WTC11 (cell line): Measurements from ENCODE around the gene RBCK1. TPM values are rescaled to one million over a fixed set of nuclear protein-coding genes. Genes with fewer than 3 reads are reported as not detected.

ENCODE experiments used
- ATF1 ChIP-seq: sonication (generic); formaldehyde crosslinking; IDR thresholded peaks from 2 replicates; pipeline ENCODE4 v1.8.1; 2023; ENCODE audit warnings: mild to moderate bottlenecking, moderate library complexity, missing genetic modification reagents
- ATF6 ChIP-seq: sonication (generic); formaldehyde crosslinking; IDR thresholded peaks from 2 replicates; pipeline ENCODE4 v1.8.1; 2023; ENCODE audit warnings: mild to moderate bottlenecking, missing genetic modification reagents
- CBFB ChIP-seq: sonication (generic); formaldehyde crosslinking; IDR thresholded peaks from 2 replicates; pipeline ENCODE4 v1.8.1; 2022; ENCODE audit warnings: mild to moderate bottlenecking, low read depth, missing genetic modification reagents
- ELF4 ChIP-seq: sonication (generic); formaldehyde crosslinking; IDR thresholded peaks from 2 replicates; pipeline ENCODE4 v1.8.1; 2022; ENCODE audit warnings: low read depth, mild to moderate bottlenecking, moderate library complexity, missing genetic modification reagents
- EMX1 ChIP-seq: fragments of 250-450 bp; sonication (Bioruptor Pico); IDR thresholded peaks from 2 replicates; pipeline ENCODE4 v1.8.0; 2021; ENCODE audit warnings: mild to moderate bottlenecking
- FOXJ3 ChIP-seq: sonication (generic); formaldehyde crosslinking; IDR thresholded peaks from 2 replicates; pipeline ENCODE4 v1.9.0; 2021; ENCODE audit warnings: missing genetic modification reagents, mild to moderate bottlenecking, borderline replicate concordance
- FOXK1 ChIP-seq: sonication (generic); formaldehyde crosslinking; IDR thresholded peaks from 2 replicates; pipeline ENCODE4 v1.8.0; 2022; ENCODE audit warnings: mild to moderate bottlenecking, moderate library complexity, missing genetic modification reagents
- GABPB1 ChIP-seq: sonication (generic); formaldehyde crosslinking; IDR thresholded peaks from 2 replicates; pipeline ENCODE4 v1.8.1; 2023; ENCODE audit warnings: mild to moderate bottlenecking, missing genetic modification reagents
- IRF1 ChIP-seq: sonication (generic); formaldehyde crosslinking; IDR thresholded peaks from 2 replicates; pipeline ENCODE4 v1.8.0; 2023; ENCODE audit warnings: missing genetic modification reagents
- KAT7 ChIP-seq: sonication (generic); formaldehyde crosslinking; IDR thresholded peaks from 2 replicates; pipeline ENCODE4 v1.8.1; 2023; ENCODE audit warnings: missing genetic modification reagents, mild to moderate bottlenecking, borderline replicate concordance
- MAX ChIP-seq: sonication (generic); formaldehyde crosslinking; IDR thresholded peaks from 2 replicates; pipeline ENCODE4 v1.8.0; 2022; ENCODE audit warnings: mild to moderate bottlenecking, missing genetic modification reagents
- MXD4 ChIP-seq: fragments of 250-450 bp; sonication (Bioruptor Pico); IDR thresholded peaks from 2 replicates; pipeline ENCODE4 v1.8.0; 2021; ENCODE audit warnings: mild to moderate bottlenecking, moderate library complexity, borderline replicate concordance
- MYBL2 ChIP-seq: sonication (generic); formaldehyde crosslinking; IDR thresholded peaks from 2 replicates; pipeline ENCODE4 v1.8.1; 2023; ENCODE audit warnings: mild to moderate bottlenecking, moderate library complexity, missing genetic modification reagents
- NFYB ChIP-seq: sonication (generic); formaldehyde crosslinking; conservative IDR thresholded peaks from 2 replicates; pipeline ENCODE4 v1.8.0; 2022; ENCODE audit warnings: low read depth, missing genetic modification reagents
- NR1H2 ChIP-seq: sonication (generic); formaldehyde crosslinking; IDR thresholded peaks from 2 replicates; pipeline ENCODE4 v1.9.0; 2021; ENCODE audit warnings: mild to moderate bottlenecking, moderate library complexity, missing genetic modification reagents
- SMAD4 ChIP-seq: sonication (generic); formaldehyde crosslinking; IDR thresholded peaks from 2 replicates; pipeline ENCODE4 v1.8.0; 2022; ENCODE audit warnings: mild to moderate bottlenecking, missing genetic modification reagents
- STAT6 ChIP-seq: sonication (generic); formaldehyde crosslinking; conservative IDR thresholded peaks from 2 replicates; pipeline ENCODE4 v1.8.1; 2023; ENCODE audit warnings: mild to moderate bottlenecking, low read depth, missing genetic modification reagents, moderate library complexity
- TCF7 ChIP-seq: sonication (generic); formaldehyde crosslinking; IDR thresholded peaks from 2 replicates; pipeline ENCODE4 v1.8.0; 2022; ENCODE audit warnings: mild to moderate bottlenecking, low read depth, missing genetic modification reagents, moderate library complexity
- TEAD1 ChIP-seq: sonication (generic); formaldehyde crosslinking; IDR thresholded peaks from 2 replicates; pipeline ENCODE4 v1.8.0; 2022; ENCODE audit warnings: mild to moderate bottlenecking, missing genetic modification reagents
- TEAD4 ChIP-seq: sonication (generic); formaldehyde crosslinking; IDR thresholded peaks from 2 replicates; pipeline ENCODE4 v1.8.0; 2022; ENCODE audit warnings: mild to moderate bottlenecking, missing genetic modification reagents
- ZNF121 ChIP-seq: sonication (generic); formaldehyde crosslinking; IDR thresholded peaks from 2 replicates; pipeline ENCODE4 v1.8.0; 2023; ENCODE audit warnings: missing genetic modification reagents
- ZNF138 ChIP-seq: sonication (generic); formaldehyde crosslinking; conservative IDR thresholded peaks from 2 replicates; pipeline ENCODE4 v1.8.1; 2022; ENCODE audit warnings: mild to moderate bottlenecking, moderate library complexity, missing genetic modification reagents
- ZNF396 ChIP-seq: fragments of 250-450 bp; sonication (Bioruptor Pico); IDR thresholded peaks from 2 replicates; pipeline ENCODE4 v1.8.0; 2021; ENCODE audit warnings: mild to moderate bottlenecking, moderate library complexity, borderline replicate concordance
- total RNA-seq: library from RNA; stranded (reverse); gene quantifications from 3 replicates; pipeline ENCODE4 v1.2.3, GENCODE V29; 2021
- TF ChIP-seq, protein P1 (sequence below): sonication (generic); formaldehyde crosslinking; IDR thresholded peaks from 2 replicates; pipeline ENCODE4 v1.8.1; 2022; ENCODE audit warnings: low read depth, missing genetic modification reagents, borderline replicate concordance
- TF ChIP-seq, protein P2 (sequence below): sonication (generic); formaldehyde crosslinking; IDR thresholded peaks from 2 replicates; pipeline ENCODE4 v1.8.0; 2022; ENCODE audit warnings: mild to moderate bottlenecking, missing genetic modification reagents
- TF ChIP-seq, protein P3 (sequence below): sonication (generic); formaldehyde crosslinking; IDR thresholded peaks from 2 replicates; pipeline ENCODE4 v1.8.1; 2022; ENCODE audit warnings: mild to moderate bottlenecking, moderate library complexity, missing genetic modification reagents
- TF ChIP-seq, protein P4 (sequence below): sonication (generic); formaldehyde crosslinking; IDR thresholded peaks from 2 replicates; pipeline ENCODE4 v1.8.1; 2023; ENCODE audit warnings: mild to moderate bottlenecking, missing genetic modification reagents
- TF ChIP-seq, protein P5 (sequence below): sonication (generic); formaldehyde crosslinking; IDR thresholded peaks from 2 replicates; pipeline ENCODE4 v1.8.1; 2023; ENCODE audit warnings: mild to moderate bottlenecking, missing genetic modification reagents, moderate library complexity

Gene RBCK1
- total RNA-seq, 1 experiment from 2014 or later, result 75.2 TPM

- TF ChIP-seq, protein P1, sequence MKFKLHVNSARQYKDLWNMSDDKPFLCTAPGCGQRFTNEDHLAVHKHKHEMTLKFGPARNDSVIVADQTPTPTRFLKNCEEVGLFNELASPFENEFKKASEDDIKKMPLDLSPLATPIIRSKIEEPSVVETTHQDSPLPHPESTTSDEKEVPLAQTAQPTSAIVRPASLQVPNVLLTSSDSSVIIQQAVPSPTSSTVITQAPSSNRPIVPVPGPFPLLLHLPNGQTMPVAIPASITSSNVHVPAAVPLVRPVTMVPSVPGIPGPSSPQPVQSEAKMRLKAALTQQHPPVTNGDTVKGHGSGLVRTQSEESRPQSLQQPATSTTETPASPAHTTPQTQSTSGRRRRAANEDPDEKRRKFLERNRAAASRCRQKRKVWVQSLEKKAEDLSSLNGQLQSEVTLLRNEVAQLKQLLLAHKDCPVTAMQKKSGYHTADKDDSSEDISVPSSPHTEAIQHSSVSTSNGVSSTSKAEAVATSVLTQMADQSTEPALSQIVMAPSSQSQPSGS (CRISPR knock-in tag), result no peak
- TF ChIP-seq ATF6 (CRISPR knock-in tag) (no peak), NFYB (CRISPR knock-in tag) (no peak), SMAD4 (no peak), MXD4 (no peak), NR1H2 (CRISPR knock-in tag) (no peak), STAT6 (CRISPR knock-in tag) (no peak), ELF4 (CRISPR knock-in tag) (no peak), IRF1 (CRISPR knock-in tag) (no peak), CBFB (CRISPR knock-in tag) (no peak), ATF1 (no peak), TCF7 (CRISPR knock-in tag) (no peak), TEAD4 (CRISPR knock-in tag) (no peak), KAT7 (CRISPR knock-in tag) (0 out of 2 replicates have a peak, but pooled peaks have one; percentile 9), MAX (no peak), GABPB1 (CRISPR knock-in tag) (peak; percentile 87), TEAD1 (CRISPR knock-in tag) (no peak), ZNF396 (no peak), FOXK1 (CRISPR knock-in tag) (peak; percentile 54; the same call in 1 of the 2 replicates), ZNF138 (CRISPR knock-in tag) (no peak), ZNF121 (CRISPR knock-in tag) (peak; percentile 42), EMX1 (no peak), FOXJ3 (no peak), MYBL2 (CRISPR knock-in tag) (no peak)
- TF ChIP-seq, protein P2, sequence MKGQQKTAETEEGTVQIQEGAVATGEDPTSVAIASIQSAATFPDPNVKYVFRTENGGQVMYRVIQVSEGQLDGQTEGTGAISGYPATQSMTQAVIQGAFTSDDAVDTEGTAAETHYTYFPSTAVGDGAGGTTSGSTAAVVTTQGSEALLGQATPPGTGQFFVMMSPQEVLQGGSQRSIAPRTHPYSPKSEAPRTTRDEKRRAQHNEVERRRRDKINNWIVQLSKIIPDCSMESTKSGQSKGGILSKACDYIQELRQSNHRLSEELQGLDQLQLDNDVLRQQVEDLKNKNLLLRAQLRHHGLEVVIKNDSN (CRISPR knock-in tag), result 0 out of 2 replicates have a peak, but pooled peaks have one; percentile 34
- TF ChIP-seq, protein P3, sequence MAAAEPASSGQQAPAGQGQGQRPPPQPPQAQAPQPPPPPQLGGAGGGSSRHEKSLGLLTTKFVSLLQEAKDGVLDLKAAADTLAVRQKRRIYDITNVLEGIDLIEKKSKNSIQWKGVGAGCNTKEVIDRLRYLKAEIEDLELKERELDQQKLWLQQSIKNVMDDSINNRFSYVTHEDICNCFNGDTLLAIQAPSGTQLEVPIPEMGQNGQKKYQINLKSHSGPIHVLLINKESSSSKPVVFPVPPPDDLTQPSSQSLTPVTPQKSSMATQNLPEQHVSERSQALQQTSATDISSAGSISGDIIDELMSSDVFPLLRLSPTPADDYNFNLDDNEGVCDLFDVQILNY, result no peak
- TF ChIP-seq, protein P4, sequence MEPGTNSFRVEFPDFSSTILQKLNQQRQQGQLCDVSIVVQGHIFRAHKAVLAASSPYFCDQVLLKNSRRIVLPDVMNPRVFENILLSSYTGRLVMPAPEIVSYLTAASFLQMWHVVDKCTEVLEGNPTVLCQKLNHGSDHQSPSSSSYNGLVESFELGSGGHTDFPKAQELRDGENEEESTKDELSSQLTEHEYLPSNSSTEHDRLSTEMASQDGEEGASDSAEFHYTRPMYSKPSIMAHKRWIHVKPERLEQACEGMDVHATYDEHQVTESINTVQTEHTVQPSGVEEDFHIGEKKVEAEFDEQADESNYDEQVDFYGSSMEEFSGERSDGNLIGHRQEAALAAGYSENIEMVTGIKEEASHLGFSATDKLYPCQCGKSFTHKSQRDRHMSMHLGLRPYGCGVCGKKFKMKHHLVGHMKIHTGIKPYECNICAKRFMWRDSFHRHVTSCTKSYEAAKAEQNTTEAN (CRISPR knock-in tag), result 0 out of 2 replicates have a peak, but pooled peaks have one; percentile 20
- TF ChIP-seq, protein P5, sequence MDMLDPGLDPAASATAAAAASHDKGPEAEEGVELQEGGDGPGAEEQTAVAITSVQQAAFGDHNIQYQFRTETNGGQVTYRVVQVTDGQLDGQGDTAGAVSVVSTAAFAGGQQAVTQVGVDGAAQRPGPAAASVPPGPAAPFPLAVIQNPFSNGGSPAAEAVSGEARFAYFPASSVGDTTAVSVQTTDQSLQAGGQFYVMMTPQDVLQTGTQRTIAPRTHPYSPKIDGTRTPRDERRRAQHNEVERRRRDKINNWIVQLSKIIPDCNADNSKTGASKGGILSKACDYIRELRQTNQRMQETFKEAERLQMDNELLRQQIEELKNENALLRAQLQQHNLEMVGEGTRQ (CRISPR knock-in tag), result no peak
Measured at GRCh38 chr20:407133-407952, 756 bp upstream of the RBCK1 start (continued).
